HL-60/S4 treated with retinoic acid at 250 ng/mL for 4 days and 3 days (cell line): ENCODE measurements around the gene CUX1.
"Not testable (repeated sequence)": the region's sequence is repeated elsewhere in the genome, so short reads cannot be mapped to it uniquely, and the experiment has no call there.

Experiments
- in situ Hi-C: fragments of 300-500 bp; cut with MboI; formaldehyde crosslinking; loops from 2 replicates; pipeline ENCODE4 v1.7.0; 2022; ENCODE audit warnings: low sequenced_read_pairs

Gene CUX1

GRCh38 chr7:101792682-101793071 is 24.7 kb upstream of the CUX1 start:
- in situ Hi-C loops: not testable (repeated sequence)

GRCh38 chr7:101795461-101795860 is 22.0 kb upstream of the CUX1 start:
- in situ Hi-C loops: no loop called here

- in situ Hi-C loops: not testable (repeated sequence)
These were observed 19.3 kb upstream of the CUX1 start for GRCh38 chr7:101798173-101798572.

GRCh38 chr7:101803203-101804087 is 14.0 kb upstream of the CUX1 start:
- in situ Hi-C loops: no loop called here

GRCh38 chr7:101804088-101804963 is 13.1 kb upstream of the CUX1 start:
- in situ Hi-C loops: no loop called here

GRCh38 chr7:101804967-101805366 is 12.5 kb upstream of the CUX1 start:
- in situ Hi-C loops: no loop called here

- in situ Hi-C loops: no loop called here
These were observed 4.8 kb upstream of the CUX1 start for GRCh38 chr7:101812595-101812994.

- in situ Hi-C loops: no loop called here
These were observed 3.9 kb upstream of the CUX1 start for GRCh38 chr7:101813402-101814019.

- in situ Hi-C loops: no loop called here
These were observed 3.1 kb upstream of the CUX1 start for GRCh38 chr7:101814081-101814990.

GRCh38 chr7:101814991-101815825 is 2.2 kb upstream of the CUX1 start:
- in situ Hi-C loops: no loop called here

GRCh38 chr7:101815826-101816594 is 1.4 kb upstream of the CUX1 start:
- in situ Hi-C loops: no loop called here

- in situ Hi-C loops: no loop called here
These were observed 593 bp upstream of the CUX1 start for GRCh38 chr7:101816595-101817470.

GRCh38 chr7:101818287-101819071 is 1.1 kb downstream of the CUX1 start:
- in situ Hi-C loops: no loop called here

GRCh38 chr7:101819183-101819582 is 1.8 kb downstream of the CUX1 start:
- in situ Hi-C loops: no loop called here

GRCh38 chr7:101819913-101820522 is 2.6 kb downstream of the CUX1 start:
- in situ Hi-C loops: no loop called here

- in situ Hi-C loops: no loop called here
These were observed 3.3 kb downstream of the CUX1 start for GRCh38 chr7:101820703-101821102.

GRCh38 chr7:101822632-101823031 is 5.2 kb downstream of the CUX1 start:
- in situ Hi-C loops: not testable (repeated sequence)
